Activated T-helper 2 cell treated with anti-CD3 and anti-CD28 coated beads, Interferon-gamma antibody, Interleukin-2, Interleukin-4, amounts not matched to agents 10 μg/mL and 5 μg/mL and 100 μg/mL, durations not matched to agents 14 hours and 24 hours and 36 hours (primary cell): ENCODE measurements around the gene MS4A15. TPM values are rescaled to one million over a fixed set of nuclear protein-coding genes. Genes with fewer than 3 reads are reported as not detected.

Experiments used
- DNase-seq: peaks from one replicate; pipeline ENCODE4 v3.0.0; 2021; ENCODE audit warnings: low spot score
- H3K27ac Mint-ChIP-seq: one replicate; pipeline ENCODE4 v1.8.0; 2021; ENCODE audit warnings: mixed read lengths
- H3K27me3 Mint-ChIP-seq: one replicate; pipeline ENCODE4 v1.8.0; 2021; ENCODE audit warnings: low read depth, mixed read lengths
- H3K36me3 Mint-ChIP-seq: one replicate; pipeline ENCODE4 v1.8.0; 2021; ENCODE audit warnings: low read depth, mixed read lengths
- H3K4me1 Mint-ChIP-seq: one replicate; pipeline ENCODE4 v1.8.0; 2021; ENCODE audit warnings: low read depth, mixed read lengths
- H3K4me3 Mint-ChIP-seq: one replicate; pipeline ENCODE4 v1.8.0; 2021; ENCODE audit warnings: low read depth, mild to moderate bottlenecking, moderate library complexity, mixed read lengths
- H3K9me3 Mint-ChIP-seq: one replicate; pipeline ENCODE4 v1.8.0; 2021; ENCODE audit warnings: mixed read lengths
- intact Hi-C: fragments of 100-400 bp; cut with micrococcal nuclease; formaldehyde crosslinking; loops from one replicate; pipeline ENCODE4 v1.15.1; 2023
- total RNA-seq: library from RNA; stranded (reverse); gene quantifications from 2 replicates; pipeline ENCODE4 v1.2.3, GENCODE V29; 2022

MS4A15 gene
- total RNA-seq, 1 donor from 2014 or later: not detected

GRCh38 chr11:60771879-60772525 lies 15.3 kb downstream of the MS4A15 start:
- Mint-ChIP-seq H3K9me3 (no peaks in the 10 kb centered on the region), H3K4me1 (peaks cover 3% of the 10 kb centered on the region), H3K27me3 (peaks cover 6% of the 10 kb centered on the region), H3K36me3 (no peaks in the 10 kb centered on the region), H3K27ac (no peak overlapping the region), H3K4me3 (no peak overlapping the region)
- DNase-seq: no peak
- intact Hi-C loops: no loop called here

GRCh38 chr11:60772666-60773065 lies 16.0 kb downstream of the MS4A15 start:
- no peaks in the 10 kb centered on the region for H3K36me3 Mint-ChIP-seq
- intact Hi-C loops: no loop called here
- H3K27ac Mint-ChIP-seq: no peak overlapping the region
- peaks cover 10% of the 10 kb centered on the region for H3K27me3 Mint-ChIP-seq
- H3K4me3 Mint-ChIP-seq: no peak overlapping the region
- no peaks in the 10 kb centered on the region for H3K9me3 Mint-ChIP-seq
- H3K4me1 Mint-ChIP-seq: peaks cover 3% of the 10 kb centered on the region
- no peak for DNase-seq

DNA sequence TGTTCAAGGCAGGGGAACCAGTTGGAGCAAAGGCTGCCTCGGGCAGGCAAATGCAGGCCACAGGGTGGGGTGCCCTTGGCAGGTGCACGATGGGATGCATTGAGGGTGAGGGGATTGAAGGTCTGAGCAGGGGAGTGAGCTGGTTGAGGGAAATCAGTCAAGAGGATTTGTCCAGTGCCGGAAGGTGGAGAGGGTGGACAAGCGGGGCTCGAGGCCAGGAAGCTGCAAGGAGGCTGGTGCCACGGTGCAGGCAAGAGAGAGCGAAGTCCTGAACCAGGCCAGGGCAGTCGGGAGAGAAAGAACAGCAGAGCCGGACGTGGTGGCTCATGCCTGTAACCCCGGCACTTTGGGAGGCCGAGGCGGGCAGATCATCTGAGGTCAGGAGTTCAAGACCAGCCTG lies 18.1 kb downstream of the MS4A15 start:
- H3K27me3 Mint-ChIP-seq: peaks cover 20% of the 10 kb centered on the region
- H3K27ac Mint-ChIP-seq: no peak overlapping the region
- H3K4me3 Mint-ChIP-seq: no peak overlapping the region
- intact Hi-C loops: loop anchor here (1.0 to 5.0 kb wide), 2 partner anchors 113 to 1217 kb away; no protein-coding TSS in a partner anchor
- H3K4me1 Mint-ChIP-seq: peaks cover 3% of the 10 kb centered on the region
- H3K9me3 Mint-ChIP-seq: no peaks in the 10 kb centered on the region
- no peak for DNase-seq
- H3K36me3 Mint-ChIP-seq: no peaks in the 10 kb centered on the region

DNA sequence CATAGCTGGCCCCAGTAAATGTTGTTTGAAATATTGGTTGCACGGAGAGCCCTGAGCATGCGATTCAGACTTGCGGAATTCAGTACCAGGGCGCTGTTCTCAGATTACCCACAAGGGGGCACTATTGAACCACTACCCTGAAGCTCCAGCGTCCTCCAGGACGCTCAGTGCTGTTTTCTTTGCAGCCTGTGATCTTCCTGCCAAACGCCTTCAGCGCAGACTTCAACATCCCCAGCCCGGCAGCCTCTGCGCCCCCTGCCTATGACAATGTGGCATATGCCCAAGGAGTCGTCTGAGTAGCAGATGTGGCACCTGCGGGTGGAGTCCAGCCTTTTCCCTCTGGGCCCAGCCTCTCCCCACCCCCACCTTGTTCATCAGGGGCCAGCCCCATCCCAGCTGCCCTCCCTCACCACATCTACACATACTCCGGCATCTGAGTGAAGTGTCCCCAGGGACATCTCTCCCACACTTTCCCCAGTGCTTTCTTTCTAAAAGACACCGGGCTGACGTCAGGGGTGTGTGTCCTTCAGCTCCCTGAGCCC lies 18.8 kb downstream of the MS4A15 start:
- Mint-ChIP-seq H3K4me3 (no peak overlapping the region), H3K27ac (no peak overlapping the region), H3K27me3 (peaks cover 20% of the 10 kb centered on the region), H3K36me3 (no peaks in the 10 kb centered on the region), H3K4me1 (peaks cover 3% of the 10 kb centered on the region), H3K9me3 (no peaks in the 10 kb centered on the region)
- peak; percentile 76 for DNase-seq
- intact Hi-C loops: loop anchor here (1.0 to 5.0 kb wide), 2 partner anchors 112 to 1218 kb away; no protein-coding TSS in a partner anchor

DNA sequence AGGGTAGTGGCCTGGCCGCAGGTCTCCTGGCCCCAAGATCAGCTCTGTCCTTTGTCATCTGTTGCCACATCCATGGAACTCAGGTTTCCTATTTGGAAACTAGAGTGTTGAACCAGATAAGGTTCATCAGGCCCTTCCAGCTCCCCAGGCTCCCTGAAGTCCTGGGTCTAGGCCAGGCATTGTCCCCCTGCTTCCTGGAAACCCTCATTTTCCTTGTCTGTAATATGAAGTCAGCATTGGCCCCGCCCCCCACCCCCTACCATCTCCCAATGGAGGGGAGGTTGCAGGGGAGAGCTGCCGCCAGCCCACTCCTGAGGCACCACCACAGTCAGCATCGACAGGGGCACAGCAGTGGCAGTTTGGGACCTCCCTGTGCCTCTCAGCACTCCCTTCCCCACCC lies 19.5 kb downstream of the MS4A15 start:
- Mint-ChIP-seq H3K4me1 (peaks cover 3% of the 10 kb centered on the region), H3K27ac (no peak overlapping the region), H3K9me3 (no peaks in the 10 kb centered on the region), H3K4me3 (no peak overlapping the region), H3K27me3 (peaks cover 20% of the 10 kb centered on the region), H3K36me3 (no peaks in the 10 kb centered on the region)
- DNase-seq: no peak
- intact Hi-C loops: loop anchor here (5.0 kb wide), 1 partner anchor 1219 kb away; no protein-coding TSS in a partner anchor

GRCh38 chr11:60777106-60777505 lies 20.4 kb downstream of the MS4A15 start:
- H3K27ac Mint-ChIP-seq: no peak overlapping the region
- intact Hi-C loops: loop anchor here (5.0 kb wide), 1 partner anchor 1220 kb away; no protein-coding TSS in a partner anchor
- peaks cover 3% of the 10 kb centered on the region for H3K4me1 Mint-ChIP-seq
- H3K4me3 Mint-ChIP-seq: no peak overlapping the region
- H3K27me3 Mint-ChIP-seq: peaks cover 20% of the 10 kb centered on the region
- H3K9me3 Mint-ChIP-seq: no peaks in the 10 kb centered on the region
- no peaks in the 10 kb centered on the region for H3K36me3 Mint-ChIP-seq
- DNase-seq: no peak

- intact Hi-C loops: loop anchor here (5.0 kb wide), 1 partner anchor 1220 kb away; no protein-coding TSS in a partner anchor
- Mint-ChIP-seq H3K4me3 (no peak overlapping the region), H3K27me3 (peaks cover 20% of the 10 kb centered on the region), H3K36me3 (no peaks in the 10 kb centered on the region), H3K4me1 (peaks cover 3% of the 10 kb centered on the region), H3K27ac (no peak overlapping the region), H3K9me3 (no peaks in the 10 kb centered on the region)
- DNase-seq: no peak
Measured at GRCh38 chr11:60777572-60777971, 20.9 kb downstream of the MS4A15 start.

DNA sequence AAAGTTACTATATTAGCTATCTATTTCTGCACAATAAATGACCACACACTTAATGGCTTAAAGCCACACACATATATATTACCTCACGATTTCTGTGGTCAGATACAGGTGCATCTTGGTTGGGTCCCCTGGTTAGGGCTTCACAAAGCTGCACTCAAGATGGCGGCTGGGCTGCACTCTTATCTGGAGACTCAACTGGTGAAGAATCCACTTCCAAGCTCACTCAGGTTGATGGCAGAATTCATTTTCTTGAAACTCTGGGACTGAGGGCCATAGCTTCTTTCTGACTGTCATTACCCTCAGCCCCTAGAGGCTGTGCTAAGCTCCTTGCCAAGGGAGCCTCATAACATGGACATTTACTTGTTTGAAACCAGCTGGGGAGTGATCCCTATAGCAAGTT lies 23.4 kb downstream of the MS4A15 start:
- H3K36me3 Mint-ChIP-seq: no peaks in the 10 kb centered on the region
- H3K9me3 Mint-ChIP-seq: no peaks in the 10 kb centered on the region

DNA sequence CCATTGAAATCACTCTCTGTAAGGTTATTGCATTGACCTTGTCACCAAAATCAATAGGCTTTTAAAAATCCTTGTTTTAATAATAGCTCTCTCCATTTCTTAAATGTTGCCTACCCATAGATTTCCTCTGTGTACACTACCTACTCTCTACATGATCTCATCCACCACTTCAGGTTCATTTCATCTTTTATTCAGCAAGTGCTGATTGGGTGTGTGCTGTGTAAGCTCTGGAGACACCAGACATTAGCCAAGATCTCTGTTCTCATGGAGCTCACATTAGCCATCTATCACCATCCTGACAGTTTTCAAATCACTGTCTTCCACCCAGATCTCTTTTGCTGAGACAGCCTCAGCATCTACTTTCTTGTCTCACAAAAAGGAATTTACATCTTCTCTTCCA lies 24.1 kb downstream of the MS4A15 start:
- no peak overlapping the region for H3K27ac Mint-ChIP-seq
- no peaks in the 10 kb centered on the region for H3K36me3 Mint-ChIP-seq
- H3K4me1 Mint-ChIP-seq: no peaks in the 10 kb centered on the region
- intact Hi-C loops: no loop called here
- no peak overlapping the region for H3K4me3 Mint-ChIP-seq
- H3K27me3 Mint-ChIP-seq: peaks cover 14% of the 10 kb centered on the region
- DNase-seq: no peak
- no peaks in the 10 kb centered on the region for H3K9me3 Mint-ChIP-seq

More for the DNA sequence above, 23.4 kb downstream of the MS4A15 start:
- peaks cover 17% of the 10 kb centered on the region for H3K27me3 Mint-ChIP-seq
- DNase-seq: no peak
- no peaks in the 10 kb centered on the region for H3K4me1 Mint-ChIP-seq
- intact Hi-C loops: no loop called here
- no peak overlapping the region for H3K27ac Mint-ChIP-seq
- H3K4me3 Mint-ChIP-seq: no peak overlapping the region

DNA sequence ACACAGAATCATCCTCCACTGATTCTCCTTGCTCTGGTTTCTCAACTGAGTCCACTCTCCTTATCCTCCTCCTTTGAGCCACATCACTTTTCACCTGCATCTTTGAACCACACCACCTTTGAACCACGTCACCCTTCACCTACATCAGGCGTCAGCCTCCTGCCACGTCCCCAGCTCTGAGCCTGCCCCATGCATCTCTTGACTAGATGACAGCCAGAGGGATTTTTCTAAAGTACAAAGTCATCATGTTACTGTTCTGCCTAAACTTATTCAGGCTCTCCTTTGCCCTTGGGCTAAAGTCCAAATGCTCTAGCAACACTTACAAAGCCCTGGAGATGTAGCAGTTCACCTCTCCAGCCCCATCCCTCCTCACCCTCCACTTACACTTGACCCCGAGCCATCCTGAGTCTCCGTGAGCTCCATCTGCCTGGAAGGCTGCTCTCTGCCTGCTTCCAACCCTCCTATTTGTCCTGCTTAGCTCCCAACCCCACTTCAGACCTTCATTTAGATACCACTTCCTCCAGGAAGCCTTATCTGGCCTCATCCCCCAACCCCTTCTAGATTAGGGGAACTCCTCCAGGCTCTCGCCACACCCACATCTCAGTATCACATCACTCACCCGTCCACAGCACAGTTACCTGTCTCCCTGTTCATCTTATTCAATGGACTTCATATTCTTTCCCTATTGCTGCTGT lies 24.8 kb downstream of the MS4A15 start:
- H3K4me1 Mint-ChIP-seq: no peaks in the 10 kb centered on the region
- no peak for DNase-seq
- no peaks in the 10 kb centered on the region for H3K9me3 Mint-ChIP-seq
- no peak overlapping the region for H3K4me3 Mint-ChIP-seq
- no peak overlapping the region for H3K27ac Mint-ChIP-seq
- intact Hi-C loops: no loop called here
- peaks cover 14% of the 10 kb centered on the region for H3K27me3 Mint-ChIP-seq
- H3K36me3 Mint-ChIP-seq: no peaks in the 10 kb centered on the region

- Mint-ChIP-seq H3K9me3 (no peaks in the 10 kb centered on the region), H3K36me3 (no peaks in the 10 kb centered on the region), H3K27me3 (peaks cover 14% of the 10 kb centered on the region), H3K4me3 (no peak overlapping the region), H3K27ac (no peak overlapping the region), H3K4me1 (no peaks in the 10 kb centered on the region)
- DNase-seq: no peak
- intact Hi-C loops: no loop called here
Measured at GRCh38 chr11:60781981-60782316, 25.3 kb downstream of the MS4A15 start.

DNA sequence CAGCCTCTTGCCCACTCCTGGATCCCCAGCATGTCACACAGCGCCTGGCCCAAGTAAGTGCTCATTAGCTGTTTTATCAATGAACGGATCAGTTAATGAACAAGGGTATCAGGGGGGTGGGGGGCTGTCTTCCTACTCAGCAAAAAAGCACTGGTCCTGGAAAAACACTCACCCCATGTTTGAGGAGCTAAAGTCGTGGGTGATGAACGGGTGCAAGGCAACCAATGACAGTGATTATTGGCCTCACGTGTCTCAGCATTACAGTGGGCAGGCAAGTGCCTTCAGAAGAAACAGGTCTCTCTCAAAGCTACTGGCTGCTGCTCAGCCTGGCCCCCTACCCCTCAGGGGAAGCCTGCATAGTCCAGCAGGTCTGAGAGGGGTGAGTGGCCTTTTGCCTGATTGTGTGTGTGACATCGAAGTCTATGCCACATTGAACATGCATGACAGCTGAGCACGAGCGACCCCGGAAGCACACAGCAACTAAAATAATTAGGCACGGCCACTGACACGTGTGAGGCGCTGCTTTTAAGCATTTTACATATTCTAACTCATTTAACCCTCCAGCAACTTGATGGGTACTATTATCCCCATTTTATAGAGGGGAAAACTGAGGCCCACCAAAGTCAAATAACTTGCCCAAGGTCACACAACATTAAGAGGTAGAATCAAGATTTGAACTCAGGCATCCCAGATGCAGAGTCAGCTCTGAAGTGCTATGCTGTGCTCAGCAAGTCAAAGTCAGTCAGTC lies 25.9 kb downstream of the MS4A15 start:
- Mint-ChIP-seq H3K27ac (no peak overlapping the region), H3K9me3 (no peaks in the 10 kb centered on the region)

DNA sequence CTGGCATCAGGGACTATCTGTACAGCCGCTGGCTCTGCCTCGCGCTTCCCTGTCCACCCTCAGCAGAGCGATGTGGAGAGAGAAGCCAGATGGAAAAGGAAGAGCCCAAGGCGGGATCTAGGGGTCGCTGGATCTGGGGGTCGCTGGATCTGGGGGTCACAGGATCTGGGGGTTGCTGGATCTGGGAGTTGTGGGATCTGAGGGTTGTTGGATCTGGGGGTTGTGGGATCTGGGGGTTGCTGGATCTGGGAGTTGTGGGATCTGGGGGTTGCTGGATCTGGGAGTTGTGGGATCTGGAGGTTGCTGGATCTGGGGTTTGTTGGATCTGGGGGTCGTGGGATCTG lies 26.4 kb downstream of the MS4A15 start:
- Mint-ChIP-seq H3K27me3 (peaks cover 7% of the 10 kb centered on the region), H3K4me1 (no peaks in the 10 kb centered on the region), H3K4me3 (no peak overlapping the region), H3K9me3 (no peaks in the 10 kb centered on the region), H3K27ac (no peak overlapping the region), H3K36me3 (no peaks in the 10 kb centered on the region)
- intact Hi-C loops: no loop called here
- DNase-seq: no peak

More for the DNA sequence above, 25.9 kb downstream of the MS4A15 start:
- H3K4me1 Mint-ChIP-seq: no peaks in the 10 kb centered on the region
- DNase-seq: no peak
- intact Hi-C loops: no loop called here
- H3K27me3 Mint-ChIP-seq: peaks cover 11% of the 10 kb centered on the region
- no peaks in the 10 kb centered on the region for H3K36me3 Mint-ChIP-seq
- H3K4me3 Mint-ChIP-seq: no peak overlapping the region
